ENCODE results near the gene FHOD3.

DNA sequence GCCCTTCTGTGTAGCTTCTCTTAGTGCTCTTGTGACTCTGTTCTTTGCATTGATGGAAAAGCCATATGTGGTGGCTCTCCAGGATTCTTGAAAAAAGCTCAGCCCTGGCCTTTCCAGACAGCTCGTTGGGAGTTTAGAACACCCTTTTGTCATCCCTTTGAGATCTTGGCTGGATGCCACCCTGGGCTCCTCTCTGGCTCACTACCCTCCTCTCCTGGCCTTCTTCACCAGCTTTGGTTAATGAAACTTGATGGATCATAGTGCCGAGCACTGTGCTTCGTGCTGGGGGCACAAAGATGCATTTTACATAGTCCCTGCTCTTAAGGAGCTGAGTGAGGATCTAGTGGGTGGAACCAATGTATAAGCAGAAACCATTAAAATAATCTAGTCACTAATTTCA, 15.6 kb upstream of the FHOD3 start:
- TF ChIP-seq TCF12 (IDR thresholded peaks at IDR 0.05; ENCODE audit: low read depth): no peak
- TF ChIP-seq, protein P1, sequence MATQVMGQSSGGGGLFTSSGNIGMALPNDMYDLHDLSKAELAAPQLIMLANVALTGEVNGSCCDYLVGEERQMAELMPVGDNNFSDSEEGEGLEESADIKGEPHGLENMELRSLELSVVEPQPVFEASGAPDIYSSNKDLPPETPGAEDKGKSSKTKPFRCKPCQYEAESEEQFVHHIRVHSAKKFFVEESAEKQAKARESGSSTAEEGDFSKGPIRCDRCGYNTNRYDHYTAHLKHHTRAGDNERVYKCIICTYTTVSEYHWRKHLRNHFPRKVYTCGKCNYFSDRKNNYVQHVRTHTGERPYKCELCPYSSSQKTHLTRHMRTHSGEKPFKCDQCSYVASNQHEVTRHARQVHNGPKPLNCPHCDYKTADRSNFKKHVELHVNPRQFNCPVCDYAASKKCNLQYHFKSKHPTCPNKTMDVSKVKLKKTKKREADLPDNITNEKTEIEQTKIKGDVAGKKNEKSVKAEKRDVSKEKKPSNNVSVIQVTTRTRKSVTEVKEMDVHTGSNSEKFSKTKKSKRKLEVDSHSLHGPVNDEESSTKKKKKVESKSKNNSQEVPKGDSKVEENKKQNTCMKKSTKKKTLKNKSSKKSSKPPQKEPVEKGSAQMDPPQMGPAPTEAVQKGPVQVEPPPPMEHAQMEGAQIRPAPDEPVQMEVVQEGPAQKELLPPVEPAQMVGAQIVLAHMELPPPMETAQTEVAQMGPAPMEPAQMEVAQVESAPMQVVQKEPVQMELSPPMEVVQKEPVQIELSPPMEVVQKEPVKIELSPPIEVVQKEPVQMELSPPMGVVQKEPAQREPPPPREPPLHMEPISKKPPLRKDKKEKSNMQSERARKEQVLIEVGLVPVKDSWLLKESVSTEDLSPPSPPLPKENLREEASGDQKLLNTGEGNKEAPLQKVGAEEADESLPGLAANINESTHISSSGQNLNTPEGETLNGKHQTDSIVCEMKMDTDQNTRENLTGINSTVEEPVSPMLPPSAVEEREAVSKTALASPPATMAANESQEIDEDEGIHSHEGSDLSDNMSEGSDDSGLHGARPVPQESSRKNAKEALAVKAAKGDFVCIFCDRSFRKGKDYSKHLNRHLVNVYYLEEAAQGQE (IDR thresholded peaks at IDR 0.05; ENCODE audit: low read depth): no peak
- TF ChIP-seq EGR1 (IDR thresholded peaks at IDR 0.05): no peak
- TF ChIP-seq TAF1 (IDR thresholded peaks at IDR 0.05; ENCODE audit: low read depth): no peak
- TF ChIP-seq, protein P2, sequence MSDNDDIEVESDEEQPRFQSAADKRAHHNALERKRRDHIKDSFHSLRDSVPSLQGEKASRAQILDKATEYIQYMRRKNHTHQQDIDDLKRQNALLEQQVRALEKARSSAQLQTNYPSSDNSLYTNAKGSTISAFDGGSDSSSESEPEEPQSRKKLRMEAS (IDR thresholded peaks at IDR 0.05): no peak
- no peak for TF ChIP-seq FOXM1 (IDR thresholded peaks at IDR 0.05; ENCODE audit: borderline replicate concordance, low read depth)
- no peak for TF ChIP-seq EP300 (IDR thresholded peaks at IDR 0.05; ENCODE audit: borderline replicate concordance)
- no peak for TF ChIP-seq CREB1 (IDR thresholded peaks at IDR 0.05; ENCODE audit: low read depth)
- no peak for TF ChIP-seq RAD21 (IDR thresholded peaks at IDR 0.05; ENCODE audit: low read depth)
- no peak for TF ChIP-seq CEBPB (IDR thresholded peaks at IDR 0.05)
- no peak for TF ChIP-seq YY1 (IDR thresholded peaks at IDR 0.05; ENCODE audit: low read depth)
- TF ChIP-seq NFIC (IDR thresholded peaks at IDR 0.05): no peak

Measured in Ishikawa (cell line).